ENCODE measurements around the gene TOX4. TPM values are rescaled to one million over a fixed set of nuclear protein-coding genes. Genes with fewer than 3 reads are reported as not detected.
A peak's percentile ranks its signal among the peaks of the same experiment; 100 is the strongest.

The TOX4 gene
- total and polyA plus RNA-seq, 9 of the 15 experiments (the other 6 are each of a cell fraction or from before 2014, with no cell fraction given), result 9.9 to 76.5 (median 41.0) TPM

DNA sequence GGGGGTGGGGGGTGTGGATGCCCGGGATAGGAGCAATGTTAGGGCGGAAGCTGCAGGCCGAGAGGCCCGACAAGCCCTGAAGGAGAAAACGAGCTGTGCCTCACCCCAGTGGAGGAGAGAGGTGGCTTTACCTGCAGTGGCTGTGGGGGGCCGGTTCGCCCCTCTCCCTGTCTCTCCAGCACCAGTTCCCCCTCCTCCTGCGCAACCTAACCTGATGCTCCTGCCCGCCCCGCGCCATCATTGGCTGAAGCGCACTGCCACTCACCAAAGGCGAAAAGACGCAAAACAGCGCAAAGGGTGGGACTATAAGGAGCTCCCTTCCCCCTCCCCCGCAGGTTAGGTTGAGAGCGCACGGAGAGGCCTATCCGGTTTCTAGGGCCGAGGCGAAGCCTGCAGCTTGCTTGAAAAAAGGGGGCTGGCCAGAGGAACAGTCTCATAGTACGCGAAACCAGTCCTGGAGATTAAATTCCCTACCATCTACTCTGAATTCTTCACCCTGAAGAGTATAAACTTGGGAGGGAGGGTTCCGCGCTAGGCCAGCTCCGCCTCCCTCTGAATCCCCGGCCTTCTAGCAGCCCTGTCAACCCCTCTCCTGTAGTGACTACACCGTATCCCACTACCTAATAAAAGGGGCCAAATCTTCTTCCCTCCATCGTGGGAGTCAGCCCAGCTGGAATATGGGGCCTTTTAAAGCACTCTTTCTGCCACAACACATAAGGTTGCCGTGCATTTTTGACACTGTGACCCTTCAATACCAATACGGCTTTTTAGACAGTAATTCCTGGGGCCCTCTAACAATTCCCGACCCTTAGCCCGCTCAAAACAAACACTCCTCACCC, 39.7 kb upstream of the TOX4 start (continued):
- TF ChIP-seq, protein P1, sequence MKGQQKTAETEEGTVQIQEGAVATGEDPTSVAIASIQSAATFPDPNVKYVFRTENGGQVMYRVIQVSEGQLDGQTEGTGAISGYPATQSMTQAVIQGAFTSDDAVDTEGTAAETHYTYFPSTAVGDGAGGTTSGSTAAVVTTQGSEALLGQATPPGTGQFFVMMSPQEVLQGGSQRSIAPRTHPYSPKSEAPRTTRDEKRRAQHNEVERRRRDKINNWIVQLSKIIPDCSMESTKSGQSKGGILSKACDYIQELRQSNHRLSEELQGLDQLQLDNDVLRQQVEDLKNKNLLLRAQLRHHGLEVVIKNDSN (CRISPR knock-in tag; IDR thresholded peaks at IDR 0.05), result 0 out of 2 replicates have a peak, but pooled peaks have one; percentile 12
- TF ChIP-seq HDAC6 (IDR thresholded peaks at IDR 0.05; ENCODE audit: low read depth, low read length) (no peak), ILF3 (IDR thresholded peaks at IDR 0.05; ENCODE audit: borderline replicate concordance) (no peak), NONO (IDR thresholded peaks at IDR 0.05; ENCODE audit: low read depth in 2 of 2, low read length in 1 of 2) (peak in 1 of 2 experiments; percentile 33; a peak in 1 of 4 replicates), C11orf30 (IDR thresholded peaks at IDR 0.05; ENCODE audit: low read depth) (0 out of 2 replicates have a peak, but pooled peaks have one; percentile 5), CBX5 (IDR thresholded peaks at IDR 0.05; ENCODE audit: borderline replicate concordance, low read depth) (no peak), HSF4 (CRISPR knock-in tag; IDR thresholded peaks at IDR 0.05; ENCODE audit: borderline replicate concordance) (no peak), KLF1 (tag; IDR thresholded peaks at IDR 0.05) (no peak), PTRF (tag; IDR thresholded peaks at IDR 0.05) (no peak), CEBPG (CRISPR knock-in tag; IDR thresholded peaks at IDR 0.05) (no peak), CEBPG (tag; conservative IDR thresholded peaks at IDR 0.05 in 1 of 2, IDR thresholded peaks at IDR 0.05 in 1 of 2) (no peak), MBD2 (IDR thresholded peaks at IDR 0.05; ENCODE audit: borderline replicate concordance, low read depth) (peak; percentile 91; the same call in 1 of the 2 replicates), POLR2B (IDR thresholded peaks at IDR 0.05; ENCODE audit: low read depth, partially characterized antibody) (peak; percentile 73)
- TF ChIP-seq, protein P2, sequence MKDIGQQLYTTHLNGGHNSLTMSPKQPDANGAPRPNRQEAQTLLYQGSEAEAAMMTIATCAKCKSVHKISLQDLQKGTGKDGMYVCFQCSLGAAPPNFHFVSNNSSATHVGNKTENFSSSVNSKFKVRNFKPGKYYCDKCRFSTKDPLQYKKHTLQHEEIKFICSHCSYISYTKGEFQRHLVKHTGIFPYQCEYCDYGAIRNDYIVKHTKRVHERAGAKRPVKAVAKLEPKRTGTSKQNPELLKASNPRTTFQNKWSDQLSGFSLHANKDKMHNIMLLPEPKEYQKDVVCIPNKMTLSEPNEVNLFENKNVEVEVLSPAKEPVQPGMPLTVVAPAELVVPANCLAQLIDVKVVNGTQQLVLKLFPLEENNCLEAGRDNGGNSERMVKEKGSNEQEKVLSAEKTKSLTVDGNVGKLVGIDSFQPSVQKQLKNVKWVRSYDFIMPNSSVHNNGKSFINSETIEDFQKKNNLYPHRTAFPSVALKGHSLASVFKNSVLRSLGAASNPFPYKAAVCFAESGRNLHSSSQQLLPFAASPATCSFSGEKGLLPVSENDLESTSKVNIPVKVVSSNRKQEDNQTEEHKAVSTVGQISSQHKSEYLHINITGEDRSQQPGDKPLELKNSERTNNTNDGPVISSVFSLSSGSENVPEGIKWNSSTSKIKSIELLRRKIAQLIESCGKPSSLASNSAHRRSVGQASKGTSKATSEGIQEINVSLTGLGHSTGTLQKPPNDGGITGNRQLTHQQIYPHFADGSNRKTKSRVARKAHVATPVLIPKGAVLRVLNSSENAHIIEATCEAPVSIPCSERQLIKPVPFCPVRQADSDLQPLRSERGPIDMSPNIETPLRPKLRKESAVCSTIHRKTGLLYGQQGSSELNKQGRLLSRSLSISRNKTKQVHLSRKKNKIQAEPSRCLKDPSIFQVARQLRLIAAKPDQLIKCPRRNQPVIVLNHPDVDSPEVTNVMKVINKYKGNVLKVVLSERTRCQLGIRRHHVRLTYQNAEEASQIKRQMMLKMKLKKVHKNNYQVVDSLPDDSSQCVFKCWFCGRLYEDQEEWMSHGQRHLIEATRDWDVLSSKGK (CRISPR knock-in tag; IDR thresholded peaks at IDR 0.05), result no peak
- TF ChIP-seq, protein P3, sequence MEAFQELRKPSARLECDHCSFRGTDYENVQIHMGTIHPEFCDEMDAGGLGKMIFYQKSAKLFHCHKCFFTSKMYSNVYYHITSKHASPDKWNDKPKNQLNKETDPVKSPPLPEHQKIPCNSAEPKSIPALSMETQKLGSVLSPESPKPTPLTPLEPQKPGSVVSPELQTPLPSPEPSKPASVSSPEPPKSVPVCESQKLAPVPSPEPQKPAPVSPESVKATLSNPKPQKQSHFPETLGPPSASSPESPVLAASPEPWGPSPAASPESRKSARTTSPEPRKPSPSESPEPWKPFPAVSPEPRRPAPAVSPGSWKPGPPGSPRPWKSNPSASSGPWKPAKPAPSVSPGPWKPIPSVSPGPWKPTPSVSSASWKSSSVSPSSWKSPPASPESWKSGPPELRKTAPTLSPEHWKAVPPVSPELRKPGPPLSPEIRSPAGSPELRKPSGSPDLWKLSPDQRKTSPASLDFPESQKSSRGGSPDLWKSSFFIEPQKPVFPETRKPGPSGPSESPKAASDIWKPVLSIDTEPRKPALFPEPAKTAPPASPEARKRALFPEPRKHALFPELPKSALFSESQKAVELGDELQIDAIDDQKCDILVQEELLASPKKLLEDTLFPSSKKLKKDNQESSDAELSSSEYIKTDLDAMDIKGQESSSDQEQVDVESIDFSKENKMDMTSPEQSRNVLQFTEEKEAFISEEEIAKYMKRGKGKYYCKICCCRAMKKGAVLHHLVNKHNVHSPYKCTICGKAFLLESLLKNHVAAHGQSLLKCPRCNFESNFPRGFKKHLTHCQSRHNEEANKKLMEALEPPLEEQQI (IDR thresholded peaks at IDR 0.05), result no peak
- TF ChIP-seq, protein P4, sequence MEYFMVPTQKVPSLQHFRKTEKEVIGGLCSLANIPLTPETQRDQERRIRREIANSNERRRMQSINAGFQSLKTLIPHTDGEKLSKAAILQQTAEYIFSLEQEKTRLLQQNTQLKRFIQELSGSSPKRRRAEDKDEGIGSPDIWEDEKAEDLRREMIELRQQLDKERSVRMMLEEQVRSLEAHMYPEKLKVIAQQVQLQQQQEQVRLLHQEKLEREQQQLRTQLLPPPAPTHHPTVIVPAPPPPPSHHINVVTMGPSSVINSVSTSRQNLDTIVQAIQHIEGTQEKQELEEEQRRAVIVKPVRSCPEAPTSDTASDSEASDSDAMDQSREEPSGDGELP (CRISPR knock-in tag; IDR thresholded peaks at IDR 0.05; ENCODE audit: borderline replicate concordance), result peak; percentile 50; the same call in 1 of the 2 replicates
- TF ChIP-seq, protein P5, sequence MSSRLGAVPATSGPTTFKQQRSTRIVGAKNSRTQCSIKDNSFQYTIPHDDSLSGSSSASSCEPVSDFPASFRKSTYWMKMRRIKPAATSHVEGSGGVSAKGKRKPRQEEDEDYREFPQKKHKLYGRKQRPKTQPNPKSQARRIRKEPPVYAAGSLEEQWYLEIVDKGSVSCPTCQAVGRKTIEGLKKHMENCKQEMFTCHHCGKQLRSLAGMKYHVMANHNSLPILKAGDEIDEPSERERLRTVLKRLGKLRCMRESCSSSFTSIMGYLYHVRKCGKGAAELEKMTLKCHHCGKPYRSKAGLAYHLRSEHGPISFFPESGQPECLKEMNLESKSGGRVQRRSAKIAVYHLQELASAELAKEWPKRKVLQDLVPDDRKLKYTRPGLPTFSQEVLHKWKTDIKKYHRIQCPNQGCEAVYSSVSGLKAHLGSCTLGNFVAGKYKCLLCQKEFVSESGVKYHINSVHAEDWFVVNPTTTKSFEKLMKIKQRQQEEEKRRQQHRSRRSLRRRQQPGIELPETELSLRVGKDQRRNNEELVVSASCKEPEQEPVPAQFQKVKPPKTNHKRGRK (tag; IDR thresholded peaks at IDR 0.05), result no peak
